HG02623 (cell line): ENCODE data around the gene MBD3L4.
"Not testable (repeated sequence)": the region's sequence is repeated elsewhere in the genome, so short reads cannot be mapped to it uniquely, and the experiment has no call there.

Experiments used
- ATAC-seq: cut with Tn5 transposase; IDR thresholded peaks from one replicate; pipeline ENCODE4 v1.9.1; 2021; ENCODE audit warnings: moderate library complexity; ENCODE audit not compliant: unreplicated experiment

The MBD3L4 gene

GRCh38 chr19:7040079-7040478 lies at the start of gene MBD3L4:
TSS of gene MBD3L4 (minus strand) at chr19:7040179. CDS start at chr19:7040144, 35 bp downstream.
- not testable (repeated sequence) for ATAC-seq

- ATAC-seq: no peak
These were observed 49.0 kb upstream of the MBD3L4 start for GRCh38 chr19:7088999-7089398.

GRCh38 chr19:7083076-7083956 lies 43.3 kb upstream of the MBD3L4 start:
- ATAC-seq: no peak

GRCh38 chr19:7078008-7078407 lies 38.0 kb upstream of the MBD3L4 start:
- no peak for ATAC-seq

- ATAC-seq: no peak
These were observed 36.2 kb upstream of the MBD3L4 start for GRCh38 chr19:7076151-7076550.

GRCh38 chr19:7074705-7075282 lies 34.8 kb upstream of the MBD3L4 start:
- ATAC-seq: no peak

GRCh38 chr19:7072541-7072940 lies 32.6 kb upstream of the MBD3L4 start:
- ATAC-seq: no peak

GRCh38 chr19:7069904-7070226 lies 29.9 kb upstream of the MBD3L4 start:
- ATAC-seq: peak; percentile 22

- ATAC-seq: peak; percentile 84
These were observed 29.3 kb upstream of the MBD3L4 start, which contains the start of gene ZNF557 for GRCh38 chr19:7069042-7069903. TSS of gene ZNF557 (plus strand) at chr19:7069703. CDS start at chr19:7075075, 5,372 bp downstream.

GRCh38 chr19:7068599-7068998 lies 28.6 kb upstream of the MBD3L4 start:
- no peak for ATAC-seq

GRCh38 chr19:7067716-7068115 lies 27.7 kb upstream of the MBD3L4 start:
- no peak for ATAC-seq

- ATAC-seq: not testable (repeated sequence)
These were observed 27.1 kb upstream of the MBD3L4 start for GRCh38 chr19:7067122-7067521.

- no peak for ATAC-seq
These were observed 23.9 kb upstream of the MBD3L4 start for GRCh38 chr19:7063764-7064418.

GRCh38 chr19:7063339-7063738 lies 23.4 kb upstream of the MBD3L4 start:
- no peak for ATAC-seq

- not testable (repeated sequence) for ATAC-seq
These were observed 20.0 kb upstream of the MBD3L4 start for GRCh38 chr19:7059977-7060376.

GRCh38 chr19:7058576-7058975 lies 18.6 kb upstream of the MBD3L4 start, which contains the start of gene MBD3L3:
TSS of gene MBD3L3 (minus strand) at chr19:7058676. CDS start at chr19:7058605, 71 bp downstream.
- ATAC-seq: not testable (repeated sequence)

- ATAC-seq: not testable (repeated sequence)
These were observed 16.4 kb upstream of the MBD3L4 start for GRCh38 chr19:7056371-7056770.

GRCh38 chr19:7055679-7056078 lies 15.7 kb upstream of the MBD3L4 start:
- not testable (repeated sequence) for ATAC-seq

GRCh38 chr19:7054635-7055368 lies 14.8 kb upstream of the MBD3L4 start:
- not testable (repeated sequence) for ATAC-seq

- not testable (repeated sequence) for ATAC-seq
These were observed 12.9 kb upstream of the MBD3L4 start for GRCh38 chr19:7052896-7053295.
